ENCODE measurements around the gene TNFRSF1A. TPM values are rescaled to one million over a fixed set of nuclear protein-coding genes. Genes with fewer than 3 reads are reported as not detected.

Gene TNFRSF1A
- total RNA-seq, 2 experiments from 2014 or later: 16.3 to 19.2 TPM

GRCh38 chr12:6367969-6368892 lies 26.4 kb upstream of the TNFRSF1A start:
- DNase-seq: peak in 1 of 14 experiments; percentile 37
- no peaks in the 10 kb centered on the region for H3K9me3 ChIP-seq (ENCODE audit: control insufficient read depth in 1 of 2, insufficient read depth in 1 of 2, low read length in 2 of 2)
- no peak overlapping the region for H3K27ac ChIP-seq (ENCODE audit: low read depth in 1 of 2, low read length in 2 of 2)
- no peak for ATAC-seq (ENCODE audit: poor library complexity)
- Mint-ChIP-seq H3K9me3 (no peaks in the 10 kb centered on the region), H3K4me1 (ENCODE audit: low read depth) (peaks cover 31% of the 10 kb centered on the region), H3K4me3 (no peak overlapping the region), H3K36me3 (ENCODE audit: low read depth) (no peaks in the 10 kb centered on the region), H3K27ac (peak overlapping the region; percentile 55), H3K27me3 (no peaks in the 10 kb centered on the region)
- ChIA-PET POLR2A (interaction anchor here (0.6 to 2.3 kb wide), 10 partner anchors 13 to 103 kb away, joined by 3 to 17 read pairs (median 4); partner anchors contain the start of genes TNFRSF1A and VAMP1), CTCF (interaction anchor here (0.5 to 2.1 kb wide), 10 partner anchors 23 to 185 kb away, joined by 3 to 24 read pairs (median 4); no protein-coding TSS in a partner anchor)
- no peaks in the 10 kb centered on the region for H3K27me3 ChIP-seq (ENCODE audit: control insufficient read depth in 1 of 2, insufficient read depth in 2 of 2, low read length in 2 of 2)
- intact Hi-C loops (cut with DNase I, micrococcal nuclease): loop anchor here (1.0 to 5.0 kb wide), 2 partner anchors 33 to 46 kb away; no protein-coding TSS in a partner anchor
- no peak overlapping the region for H3K4me3 ChIP-seq (ENCODE audit: low read length)
- peaks cover 37% of the 10 kb centered on the region for H3K4me1 ChIP-seq (ENCODE audit: insufficient read depth, low read length)
- H3K36me3 ChIP-seq (ENCODE audit: insufficient read depth, low read length): no peaks in the 10 kb centered on the region
- peak; percentile 32 for TF ChIP-seq CTCF (IDR thresholded peaks at IDR 0.05)

- no peaks in the 10 kb centered on the region for H3K36me3 ChIP-seq (ENCODE audit: insufficient read depth, low read length)
- Mint-ChIP-seq H3K4me1 (ENCODE audit: low read depth) (peaks cover 30% of the 10 kb centered on the region), H3K27ac (peak overlapping the region; percentile 55), H3K27me3 (no peaks in the 10 kb centered on the region), H3K4me3 (peak overlapping the region; percentile 70), H3K9me3 (no peaks in the 10 kb centered on the region), H3K36me3 (ENCODE audit: low read depth) (no peaks in the 10 kb centered on the region)
- peak; percentile 68 for TF ChIP-seq CTCF (IDR thresholded peaks at IDR 0.05)
- peaks cover 37% of the 10 kb centered on the region for H3K4me1 ChIP-seq (ENCODE audit: insufficient read depth, low read length)
- CTCF ChIA-PET: interaction anchor here (0.5 to 2.1 kb wide), 9 partner anchors 22 to 186 kb away, joined by 3 to 24 read pairs (median 3); no protein-coding TSS in a partner anchor
- DNase-seq (peak in 10 of 14 experiments; percentile 17 to 77 (median 44)), ATAC-seq (ENCODE audit: poor library complexity) (peak; percentile 65)
- no peaks in the 10 kb centered on the region for H3K9me3 ChIP-seq (ENCODE audit: control insufficient read depth in 1 of 2, insufficient read depth in 1 of 2, low read length in 2 of 2)
- no peak overlapping the region for H3K4me3 ChIP-seq (ENCODE audit: low read length)
- no peaks in the 10 kb centered on the region for H3K27me3 ChIP-seq (ENCODE audit: control insufficient read depth in 1 of 2, insufficient read depth in 2 of 2, low read length in 2 of 2)
- POLR2A ChIA-PET: interaction anchor here (0.6 to 2.3 kb wide), 10 partner anchors 12 to 104 kb away, joined by 3 to 17 read pairs (median 4); partner anchors contain the start of genes TNFRSF1A and VAMP1
- intact Hi-C loops (cut with DNase I, micrococcal nuclease): loop anchor here (1.0 to 5.0 kb wide), 2 partner anchors 32 to 45 kb away; no protein-coding TSS in a partner anchor
- no peak overlapping the region for H3K27ac ChIP-seq (ENCODE audit: low read depth in 1 of 2, low read length in 2 of 2)
These were observed 25.4 kb upstream of the TNFRSF1A start for GRCh38 chr12:6367065-6367968.

GRCh38 chr12:6364044-6364374 lies 22.1 kb upstream of the TNFRSF1A start:
- peaks cover 49% of the 10 kb centered on the region for H3K4me1 ChIP-seq (ENCODE audit: insufficient read depth, low read length)
- H3K27ac Mint-ChIP-seq: peak overlapping the region; percentile 90
- intact Hi-C loops (cut with DNase I, micrococcal nuclease): no loop called here
- H3K4me3 ChIP-seq (ENCODE audit: low read length): peak overlapping the region; percentile 85
- peak; percentile 40 for ATAC-seq (ENCODE audit: poor library complexity)
- no peaks in the 10 kb centered on the region for H3K27me3 Mint-ChIP-seq
- ChIA-PET CTCF (interaction anchor here (1.9 kb wide), 2 partner anchors 28 to 41 kb away, joined by 7 to 8 read pairs; no protein-coding TSS in a partner anchor), POLR2A (interaction anchor here (0.9 to 3.5 kb wide), 11 partner anchors 8 to 170 kb away, joined by 3 to 58 read pairs (median 6); partner anchors contain the start of genes GAPDH, TAPBPL and VAMP1)
- peaks cover 38% of the 10 kb centered on the region for H3K4me1 Mint-ChIP-seq (ENCODE audit: low read depth)
- H3K9me3 ChIP-seq (ENCODE audit: control insufficient read depth in 1 of 2, insufficient read depth in 1 of 2, low read length in 2 of 2): no peaks in the 10 kb centered on the region
- H3K36me3 Mint-ChIP-seq (ENCODE audit: low read depth): no peaks in the 10 kb centered on the region
- peak overlapping the region; percentile 90 for H3K4me3 Mint-ChIP-seq
- H3K9me3 Mint-ChIP-seq: no peaks in the 10 kb centered on the region
- DNase-seq: peak in 5 of 14 experiments; percentile 23 to 63 (median 38)
- no peaks in the 10 kb centered on the region for H3K36me3 ChIP-seq (ENCODE audit: insufficient read depth, low read length)
- peak overlapping the region; percentile 61 to 64 for H3K27ac ChIP-seq (ENCODE audit: low read depth in 1 of 2, low read length in 2 of 2)
- no peak for TF ChIP-seq CTCF (IDR thresholded peaks at IDR 0.05)
- no peaks in the 10 kb centered on the region for H3K27me3 ChIP-seq (ENCODE audit: control insufficient read depth in 1 of 2, insufficient read depth in 2 of 2, low read length in 2 of 2)
